Smooth muscle cell of trachea (primary cell): ENCODE measurements around the gene DNTTIP2. TPM values are rescaled to one million over a fixed set of nuclear protein-coding genes. Genes with fewer than 3 reads are reported as not detected.

Source experiments
- total RNA-seq: library from RNA; depleted of rRNA; stranded (reverse); fragments of >200 nt; gene quantifications from 2 replicates; pipeline ENCODE4 v1.2.1, GENCODE V29; 2014

DNTTIP2 gene
- 21.5 and 34.0 TPM in 2 replicates for total RNA-seq

GRCh38 chr1:93878889-93879586, at the start of gene DNTTIP2:
Gene DNTTIP2 (minus strand): TSS chr1:93879206. CDS start chr1:93879148, 58 bp downstream.

GRCh38 chr1:93909146-93910050, 30.4 kb upstream of the DNTTIP2 start, which contains the start of gene GCLM:
Gene GCLM (minus strand): TSS chr1:93909430. CDS start chr1:93909163, 267 bp downstream.

Other genes with a start within 250 kb of the DNTTIP2 start
- 25.5 and 28.4 TPM in 2 replicates for gene BCAR3, start 197.4 kb downstream of the DNTTIP2 start, total RNA-seq
- gene GCLM, start 30.2 kb upstream of the DNTTIP2 start, total RNA-seq, result 22.7 and 26.0 TPM in 2 replicates
- gene ABCA4, start 241.9 kb upstream of the DNTTIP2 start, total RNA-seq, result 0.17 TPM in 1 of 2 replicates, not detected in the other